K562 (cell line): ENCODE results near the gene ARR3. TPM values are rescaled to one million over a fixed set of nuclear protein-coding genes. Genes with fewer than 3 reads are reported as not detected.

Experiments
- CHD7 ChIP-seq: fragments of 200-600 bp; sonication (generic); IDR thresholded peaks from one replicate; pipeline ENCODE4 v1.6.1; 2012; ENCODE audit warnings: mild to moderate bottlenecking, low read depth, low read length, inconsistent platforms
- polyA plus RNA-seq, 8 experiments: library from polyadenylated mRNA; depleted of rRNA in 4 of 8; stranded (reverse) in 5 of 8; unstranded in 3 of 8; fragments of >200 nt; fragmentation: Nextera tagmentation in 2 of 8; fragmentation: Illumina TruSeq in 1 of 8; extraction: Ambion mirVana in 2 of 8; extraction: Trizol in 1 of 8; gene quantifications; 2 replicates each; pipeline versions ENCODE4 v1.2.1 to v1.2.3, GENCODE V29; 2011 to 2014; ENCODE audit warnings: inconsistent platforms in 1 of 8, missing spikeins in 1 of 8
- total RNA-seq, 7 experiments: library from RNA; depleted of rRNA in 6 of 7; stranded (reverse); fragments of >200 nt in 6 of 7; fragmentation: Illumina TruSeq in 2 of 7; extraction: Trizol in 2 of 7; gene quantifications; 2 replicates each; pipeline versions ENCODE4 v1.2.1 to v1.2.3, GENCODE V29; 2011 to 2021; ENCODE audit warnings: low replicate concordance in 1 of 7
- TF ChIP-seq, protein P1 (sequence below), 2 experiments: fragments of 450-650 bp; formaldehyde crosslinking in 1 of 2; IDR thresholded peaks; 2 replicates each; pipeline versions ENCODE4 v1.4.0 to v1.6.1; 2014 to 2020; ENCODE audit warnings: mild to moderate bottlenecking in 2 of 2, borderline replicate concordance in 1 of 2, low read depth in 1 of 2

ARR3 gene
- total and polyA plus RNA-seq, 9 of the 15 experiments (the other 6 are each of a cell fraction or from before 2014, with no cell fraction given), result not detected

- TF ChIP-seq, protein P1, sequence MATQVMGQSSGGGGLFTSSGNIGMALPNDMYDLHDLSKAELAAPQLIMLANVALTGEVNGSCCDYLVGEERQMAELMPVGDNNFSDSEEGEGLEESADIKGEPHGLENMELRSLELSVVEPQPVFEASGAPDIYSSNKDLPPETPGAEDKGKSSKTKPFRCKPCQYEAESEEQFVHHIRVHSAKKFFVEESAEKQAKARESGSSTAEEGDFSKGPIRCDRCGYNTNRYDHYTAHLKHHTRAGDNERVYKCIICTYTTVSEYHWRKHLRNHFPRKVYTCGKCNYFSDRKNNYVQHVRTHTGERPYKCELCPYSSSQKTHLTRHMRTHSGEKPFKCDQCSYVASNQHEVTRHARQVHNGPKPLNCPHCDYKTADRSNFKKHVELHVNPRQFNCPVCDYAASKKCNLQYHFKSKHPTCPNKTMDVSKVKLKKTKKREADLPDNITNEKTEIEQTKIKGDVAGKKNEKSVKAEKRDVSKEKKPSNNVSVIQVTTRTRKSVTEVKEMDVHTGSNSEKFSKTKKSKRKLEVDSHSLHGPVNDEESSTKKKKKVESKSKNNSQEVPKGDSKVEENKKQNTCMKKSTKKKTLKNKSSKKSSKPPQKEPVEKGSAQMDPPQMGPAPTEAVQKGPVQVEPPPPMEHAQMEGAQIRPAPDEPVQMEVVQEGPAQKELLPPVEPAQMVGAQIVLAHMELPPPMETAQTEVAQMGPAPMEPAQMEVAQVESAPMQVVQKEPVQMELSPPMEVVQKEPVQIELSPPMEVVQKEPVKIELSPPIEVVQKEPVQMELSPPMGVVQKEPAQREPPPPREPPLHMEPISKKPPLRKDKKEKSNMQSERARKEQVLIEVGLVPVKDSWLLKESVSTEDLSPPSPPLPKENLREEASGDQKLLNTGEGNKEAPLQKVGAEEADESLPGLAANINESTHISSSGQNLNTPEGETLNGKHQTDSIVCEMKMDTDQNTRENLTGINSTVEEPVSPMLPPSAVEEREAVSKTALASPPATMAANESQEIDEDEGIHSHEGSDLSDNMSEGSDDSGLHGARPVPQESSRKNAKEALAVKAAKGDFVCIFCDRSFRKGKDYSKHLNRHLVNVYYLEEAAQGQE (IDR thresholded peaks at IDR 0.05; ENCODE audit: borderline replicate concordance), result no peak
- TF ChIP-seq, protein P1 (CRISPR knock-in tag; IDR thresholded peaks at IDR 0.05; ENCODE audit: low read depth), result no peak
- no peak for TF ChIP-seq CHD7
These were observed at the start of gene ARR3 (continued) for GRCh38 chrX:70268034-70268433.
